Activated T-helper 1 cell treated with anti-CD3 and anti-CD28 coated beads, Interleukin-12 subunit alpha, Interleukin-12 subunit beta, Interleukin-2, Interleukin-4 antibody, amounts not matched to agents 30 ng/mL and 10 ng/mL and 1 ng/mL, durations not matched to agents 14 hours and 24 hours and 36 hours (primary cell): ENCODE data around the gene FOLR1. TPM values are rescaled to one million over a fixed set of nuclear protein-coding genes. Genes with fewer than 3 reads are reported as not detected.

Source experiments
- DNase-seq: peaks from one replicate; pipeline ENCODE4 v3.0.0; 2021; ENCODE audit warnings: low spot score
- H3K27ac Mint-ChIP-seq: one replicate; pipeline ENCODE4 v1.8.0; 2021; ENCODE audit warnings: mild to moderate bottlenecking, mixed read lengths
- H3K27me3 Mint-ChIP-seq: one replicate; pipeline ENCODE4 v1.8.0; 2022; ENCODE audit warnings: mild to moderate bottlenecking, moderate library complexity, mixed read lengths; ENCODE audit not compliant: insufficient read depth
- H3K36me3 Mint-ChIP-seq: one replicate; pipeline ENCODE4 v1.8.0; 2021; ENCODE audit warnings: low read depth, mixed read lengths
- H3K4me1 Mint-ChIP-seq: one replicate; pipeline ENCODE4 v1.8.0; 2021; ENCODE audit warnings: low read depth, mixed read lengths
- H3K4me3 Mint-ChIP-seq: one replicate; pipeline ENCODE4 v1.8.0; 2021; ENCODE audit warnings: mild to moderate bottlenecking, moderate library complexity, mixed read lengths
- H3K9me3 Mint-ChIP-seq: one replicate; pipeline ENCODE4 v1.8.0; 2021; ENCODE audit warnings: mixed read lengths
- intact Hi-C: fragments of 100-400 bp; cut with micrococcal nuclease; formaldehyde crosslinking; loops from one replicate; pipeline ENCODE4 v1.15.1; 2024
- total RNA-seq: library from RNA; stranded (reverse); gene quantifications from 2 replicates; pipeline ENCODE4 v1.2.3, GENCODE V29; 2022

The FOLR1 gene
- total RNA-seq, 1 donor from 2014 or later = not detected

DNA sequence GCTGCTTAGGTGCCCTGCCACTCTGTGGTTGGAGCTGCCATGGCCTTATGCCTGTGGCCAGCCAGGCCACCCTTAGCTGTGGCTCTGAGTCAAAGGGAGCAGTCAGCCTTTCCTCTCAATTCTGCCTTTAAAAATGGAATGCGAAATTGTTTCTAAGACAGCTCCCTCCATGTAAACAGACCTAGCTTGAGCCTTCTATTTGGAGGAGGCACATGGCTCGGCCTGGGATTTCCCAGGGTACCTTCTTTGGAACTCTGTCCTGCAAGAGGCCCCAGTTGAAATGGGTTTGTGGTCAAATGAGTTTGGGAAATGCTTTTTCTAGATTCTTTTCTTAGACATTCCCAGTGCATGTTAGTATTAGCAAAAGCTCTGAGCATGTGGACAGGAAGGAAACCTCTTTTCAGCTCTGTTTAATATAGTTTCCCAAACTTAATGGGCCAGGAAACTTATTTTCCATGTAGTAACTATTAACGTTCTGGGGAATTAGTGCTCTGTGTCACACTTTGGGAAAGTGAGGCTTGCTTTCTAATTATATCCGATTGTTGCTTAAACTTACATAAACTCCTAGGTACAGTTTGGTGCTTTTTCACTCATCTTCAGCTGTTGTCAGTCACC lies 44.2 kb downstream of the FOLR1 start:
- no peak overlapping the region for H3K27ac Mint-ChIP-seq
- H3K4me1 Mint-ChIP-seq = peaks cover 5% of the 10 kb centered on the region
- intact Hi-C loops = no loop called here
- H3K4me3 Mint-ChIP-seq = no peak overlapping the region
- no peak for DNase-seq
- no peaks in the 10 kb centered on the region for H3K9me3 Mint-ChIP-seq
- peaks cover 19% of the 10 kb centered on the region for H3K27me3 Mint-ChIP-seq
- peaks cover 38% of the 10 kb centered on the region for H3K36me3 Mint-ChIP-seq

DNA sequence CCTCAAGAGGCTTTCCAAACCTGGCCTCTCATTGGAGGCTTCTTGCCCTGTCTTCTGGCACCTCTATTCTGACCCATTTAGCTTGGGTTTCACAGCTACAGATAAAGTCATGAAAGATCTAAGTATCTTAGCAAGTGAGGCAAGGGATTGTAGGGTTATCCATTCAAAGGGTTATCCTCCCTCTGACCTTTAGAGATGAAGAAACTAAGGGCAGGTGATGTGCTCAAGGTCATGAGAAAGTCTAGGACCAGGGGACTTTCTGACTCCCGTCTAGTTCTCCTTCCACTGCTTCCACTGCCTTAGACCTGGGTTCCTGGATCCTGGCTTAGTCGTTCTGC lies 44.8 kb downstream of the FOLR1 start:
- Mint-ChIP-seq H3K9me3 (no peaks in the 10 kb centered on the region), H3K4me1 (peaks cover 7% of the 10 kb centered on the region), H3K4me3 (no peak overlapping the region), H3K27ac (no peak overlapping the region), H3K36me3 (peaks cover 36% of the 10 kb centered on the region), H3K27me3 (peaks cover 24% of the 10 kb centered on the region)
- intact Hi-C loops = no loop called here
- DNase-seq = no peak

DNA sequence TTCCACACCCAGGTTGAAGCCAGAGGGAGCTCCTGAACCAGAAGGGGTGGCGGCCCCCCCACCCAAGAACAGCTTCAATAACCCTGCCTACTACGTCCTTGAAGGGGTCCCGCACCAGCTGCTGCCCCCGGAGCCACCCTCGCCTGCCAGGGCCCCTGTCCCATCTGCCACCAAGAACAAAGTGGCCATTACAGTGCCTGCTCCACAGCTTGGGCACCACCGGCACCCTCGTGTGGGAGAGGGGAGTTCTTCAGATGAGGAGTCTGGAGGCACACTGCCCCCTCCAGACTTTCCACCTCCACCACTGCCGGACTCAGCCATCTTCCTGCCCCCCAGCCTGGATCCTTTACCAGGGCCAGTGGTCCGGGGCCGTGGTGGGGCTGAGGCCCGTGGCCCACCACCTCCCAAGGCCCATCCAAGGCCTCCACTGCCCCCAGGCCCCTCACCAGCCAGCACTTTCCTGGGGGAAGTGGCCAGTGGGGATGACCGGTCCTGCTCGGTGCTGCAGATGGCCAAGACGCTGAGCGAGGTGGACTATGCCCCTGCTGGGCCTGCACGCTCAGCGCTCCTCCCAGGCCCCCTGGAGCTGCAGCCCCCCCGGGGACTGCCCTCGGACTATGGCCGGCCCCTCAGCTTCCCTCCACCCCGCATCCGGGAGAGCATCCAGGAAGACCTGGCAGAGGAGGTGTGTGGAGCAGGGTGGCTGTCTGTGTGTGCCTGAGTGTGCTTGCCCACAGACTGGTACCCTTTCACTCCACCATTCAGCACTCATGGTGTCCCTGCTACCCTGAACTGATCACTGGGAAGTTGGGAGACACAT lies 45.4 kb downstream of the FOLR1 start:
- no peak for DNase-seq
- Mint-ChIP-seq H3K27me3 (peaks cover 30% of the 10 kb centered on the region), H3K4me3 (no peak overlapping the region), H3K4me1 (peaks cover 10% of the 10 kb centered on the region), H3K27ac (no peak overlapping the region), H3K36me3 (peaks cover 34% of the 10 kb centered on the region), H3K9me3 (no peaks in the 10 kb centered on the region)
- intact Hi-C loops = no loop called here

DNA sequence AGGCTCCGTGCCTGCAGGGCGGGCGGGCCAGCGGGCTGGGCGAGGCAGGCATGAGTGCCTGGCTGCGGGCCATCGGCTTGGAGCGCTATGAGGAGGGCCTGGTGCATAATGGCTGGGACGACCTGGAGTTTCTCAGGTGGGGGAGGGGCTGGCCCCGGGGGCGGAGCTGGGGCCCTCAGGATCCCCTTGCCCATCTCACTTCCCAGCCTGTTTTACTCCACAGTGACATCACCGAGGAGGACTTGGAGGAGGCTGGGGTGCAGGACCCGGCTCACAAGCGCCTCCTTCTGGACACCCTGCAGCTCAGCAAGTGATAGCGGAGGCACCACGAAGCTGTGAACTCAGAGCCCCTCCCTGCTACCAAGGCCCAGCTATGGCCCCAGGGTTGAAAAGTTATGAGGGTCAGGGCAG lies 46.1 kb downstream of the FOLR1 start:
- DNase-seq = no peak
- H3K36me3 Mint-ChIP-seq = peaks cover 30% of the 10 kb centered on the region
- intact Hi-C loops = loop anchor here (1.0 to 2.0 kb wide), 2 partner anchors 15 to 193 kb away; no protein-coding TSS in a partner anchor
- H3K27me3 Mint-ChIP-seq = peaks cover 37% of the 10 kb centered on the region
- H3K4me3 Mint-ChIP-seq = no peak overlapping the region
- H3K27ac Mint-ChIP-seq = no peak overlapping the region
- peaks cover 10% of the 10 kb centered on the region for H3K4me1 Mint-ChIP-seq
- H3K9me3 Mint-ChIP-seq = no peaks in the 10 kb centered on the region

DNA sequence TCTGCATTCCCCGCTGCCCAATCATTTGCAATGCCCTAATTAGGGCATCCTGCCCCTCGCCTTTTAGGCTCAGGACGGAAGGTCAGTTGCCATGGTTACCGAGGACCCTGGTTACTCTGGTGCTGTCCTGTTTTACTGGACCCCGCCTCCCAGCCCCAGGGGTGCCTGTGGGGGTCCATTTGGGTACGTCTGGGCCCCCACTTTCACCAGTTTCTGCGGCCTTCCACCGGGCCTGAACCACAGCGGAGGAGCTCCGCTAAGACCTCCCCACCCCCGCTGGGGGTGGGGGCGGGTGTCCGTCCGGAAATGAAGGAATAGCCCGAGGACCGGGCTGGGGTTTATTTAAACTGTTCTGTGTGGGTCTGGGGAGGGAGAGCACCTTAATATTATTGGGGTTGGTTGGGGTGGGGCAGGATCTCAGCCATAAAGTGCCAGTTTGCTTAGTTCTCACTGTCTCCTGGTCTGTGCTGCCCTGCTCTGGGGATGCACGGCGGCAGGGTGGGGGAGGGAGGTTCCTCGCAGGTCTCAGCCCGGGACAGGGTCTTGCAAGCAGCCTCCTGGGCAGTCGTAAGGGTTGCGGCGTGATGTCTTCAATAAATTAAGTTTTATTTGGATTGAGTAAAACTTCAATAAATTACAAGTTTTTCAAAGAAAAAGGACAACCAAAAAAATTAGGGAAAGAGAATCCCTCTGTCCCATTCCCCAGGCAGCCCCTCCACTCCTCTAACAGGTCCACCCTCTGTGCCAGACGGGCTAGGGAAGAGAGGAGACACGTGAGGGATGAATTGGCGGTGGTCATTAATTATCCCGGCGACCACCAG lies 46.8 kb downstream of the FOLR1 start:
- peaks cover 30% of the 10 kb centered on the region for H3K36me3 Mint-ChIP-seq
- DNase-seq = no peak
- no peaks in the 10 kb centered on the region for H3K9me3 Mint-ChIP-seq
- H3K4me3 Mint-ChIP-seq = no peak overlapping the region
- H3K4me1 Mint-ChIP-seq = peaks cover 14% of the 10 kb centered on the region
- intact Hi-C loops = loop anchor here (1.0 to 2.0 kb wide), 2 partner anchors 16 to 193 kb away; no protein-coding TSS in a partner anchor
- H3K27ac Mint-ChIP-seq = no peak overlapping the region
- H3K27me3 Mint-ChIP-seq = peaks cover 42% of the 10 kb centered on the region

DNA sequence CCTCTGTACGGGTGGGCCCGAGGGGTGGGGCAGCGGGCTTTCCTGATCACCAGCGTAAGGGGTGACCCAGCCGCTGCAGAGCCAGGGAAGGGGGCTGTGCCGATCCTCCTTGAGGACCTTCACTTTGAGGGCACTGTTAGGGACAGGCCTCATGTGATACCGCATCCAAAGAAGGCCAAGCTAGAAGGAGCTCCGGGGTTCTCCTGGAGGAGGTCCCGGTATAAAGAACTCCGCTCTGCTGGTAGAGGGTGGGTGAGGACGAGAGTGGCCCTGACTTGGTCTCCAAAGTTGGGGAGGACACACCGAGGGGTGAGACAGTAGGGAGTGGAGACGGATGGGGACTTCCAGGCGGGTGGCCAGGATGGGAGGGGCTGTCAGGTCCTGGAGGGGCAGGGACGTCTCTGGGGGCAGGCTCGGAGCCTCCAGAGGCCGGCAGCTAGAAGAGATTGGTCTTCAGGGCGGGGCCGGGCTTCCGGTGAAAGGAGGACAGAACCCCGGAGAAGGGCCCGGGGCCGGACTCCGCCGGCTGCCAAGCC lies 47.4 kb downstream of the FOLR1 start:
- peak overlapping the region; percentile 62 for H3K4me3 Mint-ChIP-seq
- intact Hi-C loops = loop anchor here (2.0 kb wide), 1 partner anchor 17 kb away; no protein-coding TSS in a partner anchor
- H3K27me3 Mint-ChIP-seq = peaks cover 43% of the 10 kb centered on the region
- H3K27ac Mint-ChIP-seq = no peak overlapping the region
- peaks cover 14% of the 10 kb centered on the region for H3K4me1 Mint-ChIP-seq
- no peak for DNase-seq
- peaks cover 25% of the 10 kb centered on the region for H3K36me3 Mint-ChIP-seq
- H3K9me3 Mint-ChIP-seq = no peaks in the 10 kb centered on the region

DNA sequence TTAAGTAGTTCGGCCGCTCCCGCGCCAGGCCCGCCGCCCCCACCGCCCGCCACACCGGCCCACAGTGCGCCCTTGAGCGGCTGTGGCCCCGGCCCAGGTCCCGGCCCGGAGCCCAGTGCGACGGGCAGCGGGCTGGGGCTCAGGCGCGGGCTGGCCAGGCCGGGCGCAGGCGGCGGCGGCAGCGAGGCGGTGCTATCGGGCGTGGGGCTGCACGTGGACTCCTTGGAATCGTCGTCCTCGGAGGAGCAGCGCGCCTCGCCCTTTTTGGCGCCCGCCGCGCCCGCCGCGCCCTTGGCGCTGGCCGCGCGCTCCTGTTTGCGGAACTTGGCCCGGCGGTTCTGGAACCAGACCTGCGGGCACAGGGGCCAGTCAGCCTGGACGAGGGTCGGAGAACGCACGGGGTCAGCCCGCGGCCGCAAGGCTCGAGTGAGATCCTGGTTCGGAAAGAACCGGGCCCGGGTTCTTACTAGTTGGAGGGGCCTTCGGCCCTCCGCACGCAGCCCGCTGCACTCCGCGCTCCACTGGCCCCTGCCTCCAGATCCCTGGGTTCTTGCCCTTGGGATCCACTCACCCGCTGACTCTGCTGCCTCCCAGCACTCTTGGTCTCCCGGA lies 48.0 kb downstream of the FOLR1 start:
- intact Hi-C loops = loop anchor here (2.0 kb wide), 1 partner anchor 17 kb away; no protein-coding TSS in a partner anchor
- no peak overlapping the region for H3K4me3 Mint-ChIP-seq
- peaks cover 19% of the 10 kb centered on the region for H3K4me1 Mint-ChIP-seq
- H3K9me3 Mint-ChIP-seq = no peaks in the 10 kb centered on the region
- H3K27me3 Mint-ChIP-seq = peaks cover 48% of the 10 kb centered on the region
- H3K36me3 Mint-ChIP-seq = peaks cover 22% of the 10 kb centered on the region
- no peak overlapping the region for H3K27ac Mint-ChIP-seq
- DNase-seq = no peak

DNA sequence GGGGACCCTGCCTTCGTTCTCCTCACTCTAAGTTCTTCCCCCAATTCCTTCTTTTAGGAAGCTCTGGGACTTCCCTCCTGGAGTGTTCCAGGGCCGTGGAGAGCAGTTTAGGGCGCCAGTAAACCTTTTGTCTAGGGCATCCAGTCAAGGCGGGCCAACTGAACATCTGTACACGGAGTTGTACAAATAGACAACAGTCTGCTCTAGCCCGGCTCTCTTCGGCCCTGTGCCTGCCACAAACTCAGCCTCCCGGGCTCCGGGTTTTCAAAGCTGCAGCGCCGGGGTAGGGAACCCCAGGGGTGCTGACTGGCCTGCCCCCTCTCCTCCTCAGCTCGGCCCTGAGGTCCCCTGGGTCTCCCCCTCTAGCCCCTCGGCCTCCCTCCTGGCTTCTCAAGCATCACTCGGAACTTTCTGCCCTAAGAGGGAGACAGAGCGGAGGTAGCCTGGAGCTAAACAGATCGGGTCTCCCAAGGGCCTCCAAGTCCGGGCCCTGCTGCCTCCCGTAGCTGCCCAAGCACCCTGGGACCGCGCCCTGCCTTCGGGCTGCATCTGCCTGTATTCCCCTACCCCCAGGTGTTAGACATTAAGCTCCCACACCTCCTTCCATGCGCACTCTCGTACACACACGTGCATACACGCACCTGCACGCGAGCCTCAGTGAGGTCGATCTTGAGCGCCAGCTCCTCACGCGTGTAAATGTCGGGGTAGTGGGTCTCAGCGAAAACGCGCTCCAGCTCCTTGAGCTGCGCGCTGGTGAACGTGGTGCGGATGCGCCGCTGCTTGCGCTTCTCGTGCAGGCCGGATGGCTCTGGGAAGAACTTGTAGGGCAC lies 48.7 kb downstream of the FOLR1 start:
- peaks cover 19% of the 10 kb centered on the region for H3K4me1 Mint-ChIP-seq
- peaks cover 22% of the 10 kb centered on the region for H3K36me3 Mint-ChIP-seq
- H3K27me3 Mint-ChIP-seq = peaks cover 48% of the 10 kb centered on the region
- intact Hi-C loops = no loop called here
- H3K4me3 Mint-ChIP-seq = peak overlapping the region; percentile 72
- H3K27ac Mint-ChIP-seq = no peak overlapping the region
- no peaks in the 10 kb centered on the region for H3K9me3 Mint-ChIP-seq
- DNase-seq = no peak

DNA sequence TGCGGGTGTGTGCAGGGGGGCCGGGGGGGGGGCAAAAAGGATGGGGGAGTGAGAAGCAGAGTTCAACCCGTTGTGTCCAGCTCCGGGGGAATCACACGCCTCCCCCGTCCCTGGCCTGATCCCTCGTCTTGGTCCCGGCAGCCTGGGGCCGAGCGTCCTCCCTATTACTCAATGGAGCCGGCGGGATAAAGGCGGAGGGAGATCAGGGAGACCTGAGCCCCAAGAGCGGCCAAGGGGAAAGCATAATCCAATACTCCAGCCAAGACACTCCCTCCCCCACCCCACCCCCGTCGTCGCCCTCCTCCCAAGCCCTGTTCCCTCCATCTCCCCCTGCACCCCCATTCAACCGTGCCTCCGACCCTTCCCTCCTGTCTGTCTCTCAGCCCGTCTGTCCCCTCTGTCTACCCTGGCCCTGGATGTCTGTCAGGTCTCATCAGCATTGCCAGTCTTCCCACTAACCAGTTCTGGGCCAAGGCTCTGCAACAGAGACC lies 49.4 kb downstream of the FOLR1 start:
- intact Hi-C loops = no loop called here
- H3K27me3 Mint-ChIP-seq = peaks cover 48% of the 10 kb centered on the region
- DNase-seq = no peak
- H3K9me3 Mint-ChIP-seq = no peaks in the 10 kb centered on the region
- no peak overlapping the region for H3K4me3 Mint-ChIP-seq
- H3K4me1 Mint-ChIP-seq = peaks cover 19% of the 10 kb centered on the region
- H3K27ac Mint-ChIP-seq = no peak overlapping the region
- H3K36me3 Mint-ChIP-seq = peaks cover 19% of the 10 kb centered on the region

DNA sequence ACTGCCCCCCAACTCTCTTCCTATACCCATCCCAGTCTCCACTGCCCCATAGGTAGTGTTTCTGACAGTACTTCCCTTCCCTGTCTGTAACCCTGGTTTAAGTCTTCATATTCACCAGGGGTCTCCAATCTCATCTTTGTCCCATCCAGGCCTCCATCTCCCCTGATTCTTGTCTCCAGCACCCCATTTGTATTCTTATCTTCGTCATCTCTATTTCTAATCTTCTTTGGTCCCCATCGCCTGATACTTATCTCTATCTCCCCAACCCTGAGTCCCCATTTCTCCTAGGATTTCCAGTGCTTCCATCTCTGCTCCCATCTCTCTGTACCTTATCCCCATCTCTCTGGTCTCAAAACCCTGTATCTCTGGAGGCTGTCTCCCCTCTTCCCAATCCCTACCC lies 50.2 kb downstream of the FOLR1 start:
- H3K36me3 Mint-ChIP-seq = peaks cover 14% of the 10 kb centered on the region

DNA sequence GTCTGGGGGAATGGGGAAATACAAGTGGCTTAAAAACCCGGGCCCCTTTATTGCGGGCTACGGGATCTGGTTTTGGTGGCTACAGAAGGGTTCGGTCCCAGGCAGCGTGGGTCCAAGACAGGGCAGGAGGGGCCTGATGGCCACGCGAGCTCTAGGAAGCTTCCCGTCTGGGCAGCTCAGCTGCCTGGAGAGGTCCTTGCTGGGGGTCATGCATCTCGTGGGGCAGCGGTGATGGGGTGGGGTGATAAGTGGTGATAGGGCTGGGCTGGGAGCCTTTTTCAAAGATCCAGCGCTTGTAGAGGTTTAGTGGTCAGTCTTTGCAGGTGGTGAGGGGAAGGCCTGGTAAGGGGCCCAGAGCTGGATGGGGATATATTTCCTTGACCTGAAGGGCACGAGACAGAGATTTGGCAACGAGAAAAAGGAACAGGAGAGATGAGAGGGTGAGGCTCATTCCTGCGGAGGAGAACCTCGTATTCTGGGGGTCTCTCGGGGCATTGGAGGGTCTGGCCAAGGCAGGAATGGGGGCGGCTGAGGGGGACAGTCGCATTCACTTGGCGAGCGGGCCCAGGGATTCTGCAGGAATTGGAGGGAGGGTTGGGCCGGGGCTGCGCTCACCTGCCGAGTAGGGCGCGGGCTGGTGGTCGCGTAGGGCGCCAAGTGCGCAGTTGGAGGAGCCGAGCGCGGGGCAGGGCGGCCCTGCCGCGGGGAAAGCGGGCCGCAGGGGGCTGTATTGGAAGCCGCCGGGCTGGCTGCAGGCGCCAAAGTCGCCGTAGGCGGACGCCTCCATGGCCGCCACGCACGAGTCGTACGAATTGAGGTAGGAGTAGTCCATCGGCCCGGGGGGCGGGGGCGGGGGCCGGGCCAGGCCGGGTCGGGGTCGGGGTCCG lies 51.5 kb downstream of the FOLR1 start:
- no peak for DNase-seq
- Mint-ChIP-seq H3K4me3 (no peak overlapping the region), H3K4me1 (peaks cover 19% of the 10 kb centered on the region), H3K27me3 (peaks cover 52% of the 10 kb centered on the region), H3K36me3 (peaks cover 11% of the 10 kb centered on the region), H3K9me3 (no peaks in the 10 kb centered on the region), H3K27ac (peak overlapping the region; percentile 46)
- intact Hi-C loops = no loop called here

More for the DNA sequence above, 50.2 kb downstream of the FOLR1 start:
- DNase-seq = no peak
- intact Hi-C loops = no loop called here
- no peaks in the 10 kb centered on the region for H3K9me3 Mint-ChIP-seq
- no peak overlapping the region for H3K27ac Mint-ChIP-seq
- H3K27me3 Mint-ChIP-seq = peaks cover 48% of the 10 kb centered on the region
- peaks cover 19% of the 10 kb centered on the region for H3K4me1 Mint-ChIP-seq
- no peak overlapping the region for H3K4me3 Mint-ChIP-seq
